Limb (tissue), 2 donors: ENCODE measurements around the gene ZFP36L2.
"Not testable (repeated sequence)": the region's sequence is repeated elsewhere in the genome, so short reads cannot be mapped to it uniquely, and the experiment has no call there.

Source experiments
- DNase-seq, 2 donors: peaks; one replicate each; pipeline ENCODE4 v3.0.0-alpha.2; 2016; ENCODE audit errors: extremely low spot score in 2 of 2

Gene ZFP36L2

DNA sequence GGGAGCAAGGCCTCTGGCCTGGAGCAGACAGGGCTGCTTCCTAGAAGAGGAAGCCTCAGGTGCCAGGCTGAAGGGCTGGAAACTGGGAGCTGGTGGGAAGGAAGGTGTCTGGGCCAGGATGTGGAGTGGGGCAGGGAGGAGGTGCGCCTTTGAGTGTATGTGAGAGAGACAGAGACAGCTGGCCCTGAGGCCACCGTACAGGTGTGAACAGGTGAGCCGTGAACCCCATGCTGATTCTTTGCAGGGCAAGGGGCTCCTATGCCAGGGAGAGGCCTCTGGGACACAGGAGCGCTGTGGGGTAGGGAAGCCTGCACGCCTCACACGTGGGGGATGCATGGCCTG is 16.3 kb downstream of the ZFP36L2 start:
- DNase-seq, result no peak

DNA sequence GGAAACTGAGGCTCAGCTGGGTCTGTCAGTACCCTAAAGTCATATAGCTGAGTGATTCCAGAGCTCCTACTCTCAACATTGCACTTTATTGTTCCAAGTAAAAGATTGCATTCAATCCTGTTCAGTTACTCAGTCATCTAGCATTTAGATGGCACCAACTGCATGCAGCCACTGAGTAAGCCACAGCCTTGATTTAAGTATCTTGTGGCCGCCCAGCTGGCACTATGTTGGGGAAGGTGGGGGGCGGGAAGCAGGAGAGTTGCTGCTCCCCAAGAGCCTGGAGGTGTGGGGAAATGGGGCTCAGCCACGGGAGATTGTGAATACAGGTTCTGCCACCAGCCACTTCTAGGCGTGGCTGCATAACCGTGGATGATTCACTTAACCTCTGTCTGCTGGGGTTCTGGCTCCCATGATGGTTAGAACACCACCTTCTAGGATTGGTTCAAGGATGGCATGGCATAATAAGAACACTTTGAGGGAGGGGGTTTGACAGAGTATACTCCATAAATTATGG is 17.1 kb downstream of the ZFP36L2 start:
- no peak for DNase-seq

- DNase-seq, result no peak
Measured at GRCh38 chr2:43207553-43208300, 18.7 kb downstream of the ZFP36L2 start.

- DNase-seq, result no peak
Measured at GRCh38 chr2:43206602-43207001, 19.8 kb downstream of the ZFP36L2 start.

DNA sequence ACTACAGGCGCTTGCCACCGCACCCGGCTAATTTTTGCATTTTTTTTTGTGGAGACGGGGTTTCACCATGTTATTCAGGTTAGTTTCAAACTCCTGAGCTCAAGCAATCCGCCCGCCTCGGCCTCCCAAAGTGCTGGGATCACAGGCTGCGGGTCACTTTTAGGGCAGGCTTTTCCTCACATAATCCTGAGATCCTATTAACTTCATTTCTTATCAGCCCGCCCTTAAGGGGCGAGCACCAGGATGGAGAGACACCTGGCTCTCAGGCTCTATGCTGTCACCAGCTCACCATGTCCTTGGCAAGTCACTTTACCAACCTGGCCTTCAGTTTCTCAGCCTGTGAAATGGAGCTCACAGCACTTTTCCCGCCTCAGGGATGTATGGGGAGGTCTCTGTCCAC is 23.0 kb downstream of the ZFP36L2 start:
- no peak for DNase-seq

DNA sequence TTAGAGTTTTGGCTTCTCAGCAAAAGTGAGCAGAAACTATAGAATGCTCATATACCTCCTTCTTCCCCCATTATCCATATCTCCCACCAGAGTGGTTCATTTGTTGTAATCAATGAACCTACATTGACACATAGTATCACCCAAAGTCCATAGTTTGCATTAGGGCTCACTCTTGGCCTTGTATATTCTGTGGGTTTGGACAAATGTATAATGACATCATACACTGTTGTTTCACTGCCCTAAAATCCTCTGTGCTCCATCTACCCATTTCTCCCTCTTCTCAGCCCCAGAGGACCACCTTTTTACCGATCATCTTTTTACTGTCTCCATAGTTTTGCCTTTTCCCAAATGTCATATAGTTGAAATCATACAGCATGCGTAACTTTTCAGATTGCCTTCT is 24.1 kb downstream of the ZFP36L2 start:
- no peak for DNase-seq

DNA sequence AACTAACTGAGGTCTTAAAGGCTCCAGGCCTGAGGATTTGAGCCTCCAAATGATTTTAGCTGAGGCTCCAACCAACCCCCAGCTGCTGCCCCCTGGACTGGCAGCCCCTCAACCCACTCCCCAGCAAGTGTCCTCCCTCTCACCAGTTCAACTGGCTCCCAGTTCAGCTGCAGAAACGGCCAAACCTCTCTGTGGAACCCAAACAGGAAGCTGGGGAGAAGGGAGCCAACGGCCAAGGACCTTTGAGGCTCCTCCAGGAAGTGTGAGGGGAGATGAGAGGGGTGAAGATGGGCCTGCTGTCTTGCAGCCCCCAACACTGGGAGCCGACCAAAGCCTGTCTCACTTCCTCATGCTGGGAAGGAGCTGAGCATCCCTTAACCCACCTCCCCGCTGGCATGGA is 24.9 kb downstream of the ZFP36L2 start:
- no peak for DNase-seq

DNA sequence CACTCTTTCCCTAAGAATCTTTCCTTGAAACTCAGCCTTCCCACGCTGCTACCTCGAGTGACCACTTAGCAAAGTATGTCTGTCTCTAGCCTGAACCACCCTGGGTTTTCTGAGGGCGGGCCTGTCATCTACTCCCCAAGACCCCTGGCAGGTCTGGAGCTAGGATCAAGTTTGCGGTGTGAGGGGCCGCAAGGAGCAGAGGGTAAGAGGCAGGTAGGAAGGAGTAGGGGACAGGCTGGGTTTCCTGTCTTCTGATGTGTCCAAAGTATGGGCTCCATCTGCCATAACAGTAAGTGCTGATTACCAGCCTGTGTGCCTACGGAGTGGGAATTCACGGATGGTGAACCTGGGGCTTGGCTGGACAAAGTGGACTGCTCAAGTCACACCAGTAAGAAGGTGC is 25.4 kb downstream of the ZFP36L2 start:
- DNase-seq, result no peak

- DNase-seq, result no peak
Measured at GRCh38 chr2:43199492-43200488, 26.6 kb downstream of the ZFP36L2 start.

DNA sequence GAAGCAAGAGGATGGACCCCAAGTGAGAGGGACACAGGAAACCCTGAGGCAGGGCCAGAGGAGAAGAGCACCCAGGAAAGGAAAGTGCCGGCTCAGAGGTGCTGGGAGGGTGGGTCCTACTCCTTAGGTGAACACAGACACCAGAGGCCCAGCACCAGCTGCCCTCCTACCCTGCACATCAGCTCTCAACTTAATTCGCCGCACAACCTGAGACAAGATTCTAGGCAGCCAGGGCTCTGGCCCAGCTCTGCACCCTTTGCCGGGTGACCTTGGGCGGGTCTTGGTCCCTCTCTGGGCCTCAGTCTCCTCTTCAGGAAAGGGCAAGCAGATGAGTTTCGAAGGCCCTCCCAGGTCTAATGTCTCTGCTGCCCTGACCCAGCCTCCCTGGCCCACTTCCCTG is 28.1 kb downstream of the ZFP36L2 start:
- DNase-seq, result no peak

- DNase-seq, result no peak
Measured at GRCh38 chr2:43197588-43197896, 28.9 kb downstream of the ZFP36L2 start.

- DNase-seq, result no peak
Measured at GRCh38 chr2:43196768-43197587, 29.4 kb downstream of the ZFP36L2 start.

DNA sequence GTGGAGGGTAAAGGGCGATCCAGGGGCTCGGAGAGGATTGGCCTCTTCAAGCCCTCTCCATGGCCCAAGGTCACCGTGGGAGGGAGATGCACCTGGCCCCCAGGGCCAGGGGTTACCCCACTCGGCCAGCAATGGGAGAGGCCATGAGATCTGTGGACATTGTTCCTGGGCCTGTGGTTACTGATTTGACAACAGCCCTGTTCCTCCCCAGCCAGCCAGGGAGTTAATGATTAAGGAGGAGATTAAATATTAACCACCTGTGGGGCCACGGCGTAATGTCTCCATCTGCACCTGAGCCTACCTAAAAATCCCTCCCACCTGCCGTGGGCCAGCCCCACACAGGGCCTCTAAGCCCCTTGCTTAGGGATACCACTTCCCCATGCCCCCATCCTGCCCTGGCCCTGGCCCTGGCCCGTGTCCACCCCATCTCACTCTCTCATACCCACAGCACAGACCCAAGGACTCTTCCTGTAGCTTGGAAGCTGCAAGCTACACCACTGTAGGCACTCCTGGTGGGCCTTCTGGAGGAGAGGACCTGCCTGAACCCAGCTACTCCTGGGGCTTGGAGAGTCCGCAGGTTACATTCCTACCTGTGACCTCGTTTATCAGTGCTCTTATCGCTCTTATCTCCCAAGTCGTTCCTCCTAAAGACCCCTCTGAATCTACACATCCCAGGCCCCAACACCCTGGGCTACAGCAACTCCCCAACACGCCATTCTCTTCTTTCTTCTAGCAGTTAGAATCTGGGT is 32.1 kb downstream of the ZFP36L2 start:
- no peak for DNase-seq

- no peak for DNase-seq
Measured at GRCh38 chr2:43193652-43194120, 32.7 kb downstream of the ZFP36L2 start.

DNA sequence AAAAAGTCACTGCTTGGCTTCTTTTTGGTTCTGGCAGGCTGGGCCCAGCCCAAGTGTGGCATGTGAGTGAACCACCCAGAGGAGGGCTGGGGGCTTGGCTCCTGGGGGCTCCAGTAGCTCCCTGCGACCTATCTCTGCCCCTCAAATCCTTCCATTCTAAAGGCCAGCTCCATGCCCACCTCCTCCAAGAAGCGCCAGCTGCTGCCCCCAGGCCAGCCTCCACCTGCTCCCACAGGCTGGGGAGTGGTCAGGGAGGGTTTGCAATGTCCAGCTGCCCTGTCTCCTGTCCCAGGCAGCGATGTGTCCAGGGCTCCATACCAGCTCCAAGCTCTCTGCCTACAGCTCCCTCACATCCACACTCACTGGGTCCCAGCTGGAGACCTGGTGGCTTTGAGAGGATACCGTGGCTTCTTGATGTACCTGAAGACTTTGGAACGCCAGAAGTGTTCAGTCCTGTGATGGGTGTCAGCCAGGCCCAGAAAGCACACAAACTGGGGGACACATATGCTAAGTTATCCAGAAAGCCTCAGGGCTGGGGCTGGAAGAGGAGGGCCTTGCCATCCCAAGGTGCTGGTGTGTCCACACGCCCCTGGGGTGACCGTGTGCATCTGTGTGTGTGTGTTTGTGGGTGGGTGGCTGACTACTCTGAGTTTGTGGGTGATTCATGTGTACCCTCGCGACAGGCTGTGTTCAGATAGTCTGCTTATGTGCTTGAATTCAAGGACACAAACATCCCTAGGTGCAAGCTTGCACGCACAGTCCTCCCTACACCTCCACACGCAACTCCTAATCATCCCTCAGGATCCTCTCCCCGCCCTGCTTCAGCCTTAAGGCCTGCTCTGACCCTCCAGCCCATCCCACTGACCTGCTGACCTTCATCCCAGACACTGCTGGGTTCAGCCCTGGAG is 33.4 kb downstream of the ZFP36L2 start:
- DNase-seq, result no peak

DNA sequence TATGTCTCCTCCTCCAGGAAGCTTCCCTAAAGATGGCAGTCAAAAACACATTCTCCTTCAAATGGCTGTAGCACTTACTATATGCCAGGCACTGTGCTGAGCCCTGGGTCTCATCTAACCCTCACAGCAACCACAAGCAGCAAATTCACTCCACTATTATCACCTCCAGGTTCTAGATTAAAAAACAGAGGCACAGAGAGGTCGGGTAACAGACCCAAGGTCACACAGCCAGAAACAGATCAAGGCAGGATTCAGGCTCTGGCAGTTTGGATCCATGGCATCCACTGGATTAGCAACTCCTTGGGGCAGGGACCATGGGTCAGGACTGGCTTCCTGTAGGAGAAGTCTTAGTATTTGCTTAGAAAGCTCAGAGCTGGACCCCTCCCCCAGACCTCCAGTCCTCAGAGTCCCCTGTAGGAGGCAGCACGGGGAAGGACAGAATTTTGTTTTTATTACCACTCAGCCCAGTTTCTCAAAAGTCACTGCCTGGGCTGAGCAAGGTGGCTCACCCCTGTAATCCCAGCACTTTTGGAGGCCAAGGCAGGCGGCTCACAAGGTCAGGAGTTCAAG is 34.4 kb downstream of the ZFP36L2 start:
- no peak for DNase-seq

- no peak for DNase-seq
Measured at GRCh38 chr2:43190311-43191052, 35.9 kb downstream of the ZFP36L2 start.

DNA sequence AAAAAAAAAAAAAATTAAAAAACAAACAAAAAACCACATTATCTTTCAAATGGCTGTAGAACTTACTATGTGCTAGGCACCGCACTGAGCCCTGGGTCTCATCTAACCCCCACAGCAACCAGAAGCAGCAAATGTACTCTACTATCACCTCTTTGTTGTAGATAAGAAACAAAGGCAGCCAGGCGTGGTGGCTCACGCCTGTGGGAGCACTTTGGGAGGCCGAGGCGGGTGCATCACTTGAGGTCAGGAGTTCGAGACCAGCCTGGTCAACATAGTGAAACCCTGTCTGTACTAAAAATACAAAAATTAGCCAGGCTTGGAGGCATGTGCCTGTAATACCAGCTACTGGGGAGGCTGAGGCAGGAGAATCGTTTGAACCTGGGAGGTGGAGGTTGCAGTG is 36.5 kb downstream of the ZFP36L2 start:
- DNase-seq, result not testable (repeated sequence)
